Astrocyte (in vitro differentiated cells and primary cell): ENCODE measurements around the gene IVD. TPM values are rescaled to one million over a fixed set of nuclear protein-coding genes. Genes with fewer than 3 reads are reported as not detected.

Source experiments
- DNase-seq: peaks from one replicate; pipeline ENCODE4 v3.0.0-alpha.2; 2010; ENCODE audit warnings: low read depth
- FAIRE-seq: peaks from 2 replicates; lab custom pipeline; 2011; peaks lifted over from hg19 to GRCh38; lab: Jason Lieb, UNC
- H2AFZ ChIP-seq: 2 replicates; pipeline ENCODE4 v1.6.0; 2012; ENCODE audit warnings: low read depth, low read length, inconsistent platforms
- H3K27ac ChIP-seq: 2 replicates; pipeline ENCODE4 v1.5.1; 2011; ENCODE audit warnings: low read depth, low read length, inconsistent platforms
- H3K27me3 ChIP-seq: 2 replicates; pipeline ENCODE4 v1.6.0; 2011; ENCODE audit warnings: low read length, inconsistent platforms; ENCODE audit not compliant: insufficient read depth
- H3K36me3 ChIP-seq: 2 replicates; pipeline ENCODE4 v1.5.1; 2011; ENCODE audit warnings: low read length, inconsistent platforms; ENCODE audit not compliant: insufficient read depth
- H3K4me1 ChIP-seq: 2 replicates; pipeline ENCODE4 v1.5.1; 2011; ENCODE audit warnings: low read length, inconsistent platforms; ENCODE audit not compliant: insufficient read depth
- H3K4me2 ChIP-seq: 2 replicates; pipeline ENCODE4 v1.6.0; 2012; ENCODE audit warnings: low read length, inconsistent platforms
- H3K4me3 ChIP-seq: 2 replicates; pipeline ENCODE4 v1.5.1; 2011; ENCODE audit warnings: low read depth, mild to moderate bottlenecking, low read length, inconsistent platforms; ENCODE audit not compliant: insufficient read depth
- H3K79me2 ChIP-seq: 2 replicates; pipeline ENCODE4 v1.6.0; 2012; ENCODE audit warnings: mild to moderate bottlenecking, low read length, inconsistent platforms; ENCODE audit not compliant: insufficient read depth
- H3K9ac ChIP-seq: 2 replicates; pipeline ENCODE4 v1.6.0; 2012; ENCODE audit warnings: mild to moderate bottlenecking, low read length, inconsistent platforms
- H3K9me3 ChIP-seq: 2 replicates; pipeline ENCODE4 v1.5.1; 2012; ENCODE audit warnings: low read depth, mild to moderate bottlenecking, low read length, inconsistent platforms; ENCODE audit not compliant: insufficient read depth
- H4K20me1 ChIP-seq: 2 replicates; pipeline ENCODE4 v1.6.0; 2012; ENCODE audit warnings: low read length, inconsistent platforms; ENCODE audit not compliant: insufficient read depth
- H3K27ac Mint-ChIP-seq: one replicate; pipeline ENCODE4 v1.8.0; 2021; ENCODE audit warnings: mild to moderate bottlenecking, mixed read lengths; ENCODE audit not compliant: unreplicated experiment
- H3K27me3 Mint-ChIP-seq: one replicate; pipeline ENCODE4 v1.8.0; 2021; ENCODE audit warnings: low read depth, mixed read lengths; ENCODE audit not compliant: unreplicated experiment
- H3K36me3 Mint-ChIP-seq: one replicate; pipeline ENCODE4 v1.8.0; 2021; ENCODE audit warnings: low read depth, mixed read lengths; ENCODE audit not compliant: unreplicated experiment
- H3K4me1 Mint-ChIP-seq: one replicate; pipeline ENCODE4 v1.8.0; 2021; ENCODE audit warnings: low read depth, mixed read lengths; ENCODE audit not compliant: unreplicated experiment
- H3K4me3 Mint-ChIP-seq: one replicate; pipeline ENCODE4 v1.8.0; 2021; ENCODE audit warnings: mild to moderate bottlenecking, moderate library complexity, mixed read lengths; ENCODE audit not compliant: unreplicated experiment
- H3K9me3 Mint-ChIP-seq: one replicate; pipeline ENCODE4 v1.8.0; 2021; ENCODE audit warnings: mild to moderate bottlenecking, mixed read lengths; ENCODE audit not compliant: unreplicated experiment
- CTCF ChIP-seq: IDR thresholded peaks from 2 replicates; pipeline ENCODE4 v1.5.1; 2011; ENCODE audit warnings: low read depth, mild to moderate bottlenecking, inconsistent platforms, low read length, moderate library complexity; ENCODE audit not compliant: insufficient read depth
- EZH2 ChIP-seq: IDR thresholded peaks from 2 replicates; pipeline ENCODE4 v1.6.1; 2012; ENCODE audit warnings: mild to moderate bottlenecking, low read length, inconsistent platforms; ENCODE audit not compliant: insufficient read depth
- total RNA-seq: library from RNA; stranded (reverse); gene quantifications from 2 replicates; pipeline ENCODE4 v1.2.1, GENCODE V29; 2021

IVD gene
- total RNA-seq, 1 donor from 2014 or later: 55.1 TPM

- Mint-ChIP-seq H3K27me3 (no peaks in the 10 kb centered on the region), H3K27ac (no peak overlapping the region), H3K4me1 (no peaks in the 10 kb centered on the region), H3K36me3 (peaks cover 24% of the 10 kb centered on the region), H3K9me3 (no peaks in the 10 kb centered on the region), H3K4me3 (no peak overlapping the region)
- Histone ChIP-seq H4K20me1 (peaks cover 9% of the 10 kb centered on the region), H3K36me3 (peaks cover 35% of the 10 kb centered on the region), H3K9ac (no peak overlapping the region), H3K9me3 (no peaks in the 10 kb centered on the region), H3K4me2 (no peak overlapping the region), H3K4me3 (no peak overlapping the region), H3K79me2 (no peaks in the 10 kb centered on the region), H3K27ac (no peak overlapping the region), H3K27me3 (no peaks in the 10 kb centered on the region), H2AFZ (no peak overlapping the region), H3K4me1 (no peaks in the 10 kb centered on the region)
- DNase-seq (no peak), FAIRE-seq (no peak)
- no peak for TF ChIP-seq EZH2
- no peak for TF ChIP-seq CTCF
Observed at GRCh38 chr15:40415226-40415625, 9.6 kb downstream of the IVD start.

- DNase-seq: no peak
- no peak overlapping the region for H3K27ac Mint-ChIP-seq
Observed at GRCh38 chr15:40416056-40416455, 10.5 kb downstream of the IVD start.

More at GRCh38 chr15:40416056-40416455, 10.5 kb downstream of the IVD start:
- Histone ChIP-seq H3K36me3 (peaks cover 29% of the 10 kb centered on the region), H3K9me3 (no peaks in the 10 kb centered on the region), H3K9ac (no peak overlapping the region), H3K79me2 (no peaks in the 10 kb centered on the region), H3K4me2 (no peak overlapping the region), H3K27ac (no peak overlapping the region), H4K20me1 (peaks cover 6% of the 10 kb centered on the region), H3K27me3 (no peaks in the 10 kb centered on the region), H3K4me3 (no peak overlapping the region), H2AFZ (no peak overlapping the region), H3K4me1 (no peaks in the 10 kb centered on the region)
- H3K4me3 Mint-ChIP-seq: no peak overlapping the region
- H3K9me3 Mint-ChIP-seq: no peaks in the 10 kb centered on the region
- peaks cover 17% of the 10 kb centered on the region for H3K36me3 Mint-ChIP-seq
- TF ChIP-seq EZH2 (no peak), CTCF (no peak)
- peaks cover 2% of the 10 kb centered on the region for H3K27me3 Mint-ChIP-seq
- FAIRE-seq: no peak
- H3K4me1 Mint-ChIP-seq: no peaks in the 10 kb centered on the region
